ENCODE results near the gene PRAMEF20.
"Not testable (repeated sequence)": the region's sequence is repeated elsewhere in the genome, so short reads cannot be mapped to it uniquely, and the experiment has no call there.

PRAMEF20 gene

DNA sequence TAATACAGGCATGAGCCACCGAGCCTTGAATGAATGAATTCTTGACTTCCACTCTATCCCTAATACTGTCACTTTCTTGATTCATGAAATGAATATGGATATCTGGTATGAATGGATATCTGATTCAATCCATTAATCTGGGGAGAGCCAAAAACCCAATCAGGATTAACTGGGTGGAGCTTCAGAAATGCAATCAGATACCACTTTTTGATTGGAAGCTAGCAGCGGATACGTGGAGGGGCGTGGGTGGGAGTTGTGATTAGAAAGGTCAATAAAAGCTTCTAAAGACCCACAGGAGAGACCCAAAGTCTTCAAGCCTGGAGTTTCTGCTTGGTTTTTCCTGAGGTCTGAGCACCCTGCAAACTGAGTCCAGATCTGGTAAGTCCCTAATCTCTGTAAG lies at the start of gene PRAMEF20:
TSS of gene PRAMEF20 (plus strand) at position 301 of the 400 bp plus-strand sequence. CDS start 5,905 bp downstream, outside the sequence.
- H3K4me3 ChIP-seq (ENCODE audit: low read length); H3K9me3 ChIP-seq (ENCODE audit: control insufficient read depth, low read length); H3K36me3 ChIP-seq (ENCODE audit: control insufficient read depth, insufficient read depth, low read length); H3K27me3 ChIP-seq (ENCODE audit: control insufficient read depth, insufficient read depth, low read length); H3K9ac ChIP-seq (ENCODE audit: low read length); H3K4me1 ChIP-seq (ENCODE audit: control insufficient read depth, insufficient read depth, low read length): not testable (repeated sequence)

DNA sequence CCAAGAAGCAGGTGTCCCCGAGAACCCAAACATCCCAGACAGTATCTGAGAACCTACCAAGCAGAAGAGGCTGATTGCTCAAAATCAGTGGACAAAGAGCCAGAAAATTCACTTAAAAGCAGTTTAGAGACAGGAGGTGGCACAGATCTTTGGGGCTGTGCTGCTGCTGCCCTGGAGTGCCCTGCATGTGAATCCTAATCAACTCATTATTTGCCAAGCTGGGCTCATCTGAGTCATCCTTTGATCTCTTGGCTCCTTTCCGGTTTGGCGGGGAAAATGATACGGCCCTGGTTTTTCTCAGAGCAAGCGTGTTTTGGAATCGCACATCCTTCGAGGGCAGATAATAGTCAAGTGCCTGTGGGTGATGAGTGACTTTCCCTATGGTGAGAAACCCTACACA lies 47.9 kb upstream of the PRAMEF20 start:
- not testable (repeated sequence) for H3K4me1 ChIP-seq (ENCODE audit: control insufficient read depth, insufficient read depth, low read length); H3K4me3 ChIP-seq (ENCODE audit: low read length); H3K9ac ChIP-seq (ENCODE audit: low read length); H3K9me3 ChIP-seq (ENCODE audit: control insufficient read depth, low read length); H3K36me3 ChIP-seq (ENCODE audit: control insufficient read depth, insufficient read depth, low read length); H3K27me3 ChIP-seq (ENCODE audit: control insufficient read depth, insufficient read depth, low read length)

DNA sequence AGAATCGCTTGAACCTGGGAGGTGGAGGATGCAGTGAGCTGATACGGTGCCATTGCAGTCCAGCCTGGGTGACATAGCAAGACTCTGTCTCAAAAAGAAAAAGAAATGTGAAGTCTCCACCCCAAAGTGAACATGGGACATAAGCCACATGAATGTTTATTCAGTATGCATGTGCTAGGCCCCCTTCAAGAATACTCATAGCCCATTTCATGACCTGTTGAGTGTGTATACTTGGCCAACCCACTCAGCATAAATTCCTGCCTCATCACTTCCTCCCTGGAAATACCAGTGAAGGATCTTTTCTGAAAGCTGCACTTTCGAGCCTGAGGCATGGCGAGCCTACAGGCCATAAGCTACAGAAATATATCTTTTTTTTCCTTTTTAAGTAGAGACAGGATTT lies 45.3 kb upstream of the PRAMEF20 start:
- not testable (repeated sequence) for H3K4me3 ChIP-seq (ENCODE audit: low read length); H3K27me3 ChIP-seq (ENCODE audit: control insufficient read depth, insufficient read depth, low read length); H3K9me3 ChIP-seq (ENCODE audit: control insufficient read depth, low read length); H3K36me3 ChIP-seq (ENCODE audit: control insufficient read depth, insufficient read depth, low read length); H3K4me1 ChIP-seq (ENCODE audit: control insufficient read depth, insufficient read depth, low read length); H3K9ac ChIP-seq (ENCODE audit: low read length)

DNA sequence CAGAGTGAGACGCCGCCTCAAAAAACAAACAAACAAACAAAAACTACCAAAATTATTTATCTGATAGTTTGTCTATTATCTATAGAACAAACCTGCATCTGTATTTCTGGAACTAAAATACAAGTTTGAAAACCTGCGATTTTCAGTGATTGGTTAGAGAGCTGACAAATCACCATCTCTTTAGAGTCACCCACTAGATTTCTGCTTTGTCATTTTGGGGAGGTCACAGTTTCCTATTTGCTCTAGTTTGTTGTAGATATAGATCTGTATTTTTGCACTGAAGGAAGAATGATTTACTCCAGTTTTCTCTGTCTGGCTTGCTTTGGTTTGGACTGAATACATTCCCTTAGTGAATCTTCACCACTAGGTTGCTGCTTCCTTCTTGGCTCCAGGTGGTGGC lies 43.7 kb upstream of the PRAMEF20 start:
- H3K4me3 ChIP-seq (ENCODE audit: low read length); H3K9me3 ChIP-seq (ENCODE audit: control insufficient read depth, low read length); H3K27me3 ChIP-seq (ENCODE audit: control insufficient read depth, insufficient read depth, low read length); H3K36me3 ChIP-seq (ENCODE audit: control insufficient read depth, insufficient read depth, low read length); H3K9ac ChIP-seq (ENCODE audit: low read length); H3K4me1 ChIP-seq (ENCODE audit: control insufficient read depth, insufficient read depth, low read length): not testable (repeated sequence)

DNA sequence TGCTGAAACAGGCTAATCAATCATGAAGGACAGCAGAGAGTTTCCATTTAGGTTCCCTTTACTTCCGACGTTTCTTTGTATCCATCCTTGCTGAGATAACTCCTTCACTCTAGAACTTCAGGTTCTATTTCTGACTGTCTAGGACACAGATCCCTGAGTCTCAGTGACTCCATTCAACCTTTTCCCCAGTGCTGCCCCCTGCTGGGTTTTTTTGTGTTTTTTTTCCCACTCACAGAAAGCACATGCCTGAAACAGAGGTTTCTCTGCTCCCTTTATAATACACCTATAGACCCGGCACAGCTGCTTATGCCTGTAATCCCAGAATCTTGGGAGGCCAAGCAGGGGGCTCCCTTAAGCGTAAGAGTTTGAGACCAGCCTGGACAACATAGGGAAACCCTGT lies 41.7 kb upstream of the PRAMEF20 start:
- H3K9me3 ChIP-seq (ENCODE audit: control insufficient read depth, low read length); H3K36me3 ChIP-seq (ENCODE audit: control insufficient read depth, insufficient read depth, low read length); H3K4me1 ChIP-seq (ENCODE audit: control insufficient read depth, insufficient read depth, low read length); H3K9ac ChIP-seq (ENCODE audit: low read length); H3K4me3 ChIP-seq (ENCODE audit: low read length); H3K27me3 ChIP-seq (ENCODE audit: control insufficient read depth, insufficient read depth, low read length): not testable (repeated sequence)

DNA sequence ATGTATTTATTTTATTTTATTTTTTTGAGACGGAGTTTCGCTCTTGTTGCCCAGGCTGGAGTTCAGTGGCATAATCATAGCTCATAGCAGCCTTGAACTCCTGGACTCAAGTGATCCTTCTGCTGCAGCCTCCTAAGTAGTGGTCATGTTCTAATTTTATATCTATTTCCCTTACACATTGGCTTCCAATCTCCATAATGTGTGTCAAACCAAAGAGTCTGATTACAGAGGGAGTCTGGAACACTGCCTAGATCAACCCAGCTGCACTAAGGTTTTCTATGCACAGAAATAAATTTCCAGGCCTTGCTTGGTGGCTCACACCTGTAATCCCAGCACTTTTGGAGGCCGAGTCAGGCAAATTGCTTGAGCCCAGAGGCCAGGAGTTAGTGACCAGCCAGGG lies 31.3 kb upstream of the PRAMEF20 start:
- H3K4me1 ChIP-seq (ENCODE audit: control insufficient read depth, insufficient read depth, low read length); H3K36me3 ChIP-seq (ENCODE audit: control insufficient read depth, insufficient read depth, low read length); H3K27me3 ChIP-seq (ENCODE audit: control insufficient read depth, insufficient read depth, low read length); H3K9me3 ChIP-seq (ENCODE audit: control insufficient read depth, low read length); H3K9ac ChIP-seq (ENCODE audit: low read length); H3K4me3 ChIP-seq (ENCODE audit: low read length): not testable (repeated sequence)

DNA sequence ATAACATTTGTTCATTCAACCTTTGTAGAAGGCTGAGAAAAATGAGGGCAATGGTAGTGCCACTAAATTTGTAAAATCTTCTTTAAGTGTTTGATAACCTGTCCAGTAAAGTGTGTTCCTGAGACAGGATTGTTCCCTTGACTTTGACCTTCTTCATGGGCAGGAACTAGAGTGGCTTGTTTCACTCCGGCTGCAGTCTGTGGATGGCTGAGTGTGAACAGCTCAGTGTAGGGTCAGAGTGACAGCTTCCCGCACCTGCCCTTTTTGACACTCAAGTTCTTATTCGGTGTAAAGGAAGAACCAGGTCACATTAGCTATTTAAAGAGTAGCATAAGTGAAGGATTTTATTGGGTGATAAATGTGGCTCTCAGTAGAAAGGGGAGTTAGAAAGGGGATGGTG lies 29.9 kb upstream of the PRAMEF20 start:
- H3K4me1 ChIP-seq (ENCODE audit: control insufficient read depth, insufficient read depth, low read length); H3K27me3 ChIP-seq (ENCODE audit: control insufficient read depth, insufficient read depth, low read length); H3K9ac ChIP-seq (ENCODE audit: low read length); H3K36me3 ChIP-seq (ENCODE audit: control insufficient read depth, insufficient read depth, low read length); H3K9me3 ChIP-seq (ENCODE audit: control insufficient read depth, low read length); H3K4me3 ChIP-seq (ENCODE audit: low read length): not testable (repeated sequence)

DNA sequence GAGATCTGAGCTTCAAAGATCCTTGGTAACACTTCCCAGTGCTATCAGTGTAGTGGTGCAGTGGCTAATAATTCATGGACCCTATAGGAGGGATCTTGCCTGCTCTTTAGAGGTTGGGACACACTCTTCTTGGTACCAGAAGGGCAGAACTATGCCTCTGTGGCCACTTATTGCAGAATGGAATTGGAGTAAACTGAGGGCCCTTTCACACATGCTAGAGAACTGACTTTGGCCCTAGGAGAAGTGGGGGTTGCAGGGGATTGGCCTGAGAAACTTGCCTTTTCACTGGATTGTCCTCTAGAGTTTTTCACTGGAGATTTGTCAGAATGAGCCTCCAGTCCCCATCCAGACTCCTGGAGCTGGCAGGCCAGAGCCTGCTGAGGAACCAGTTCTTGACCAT lies 20.9 kb upstream of the PRAMEF20 start, which contains the start of gene PRAMEF17:
TSS of gene PRAMEF17 (plus strand) at position 301 of the 400 bp plus-strand sequence. CDS start at position 327, 26 bp downstream.
- not testable (repeated sequence) for H3K4me3 ChIP-seq (ENCODE audit: low read length); H3K9me3 ChIP-seq (ENCODE audit: control insufficient read depth, low read length); H3K9ac ChIP-seq (ENCODE audit: low read length); H3K36me3 ChIP-seq (ENCODE audit: control insufficient read depth, insufficient read depth, low read length); H3K27me3 ChIP-seq (ENCODE audit: control insufficient read depth, insufficient read depth, low read length); H3K4me1 ChIP-seq (ENCODE audit: control insufficient read depth, insufficient read depth, low read length)

DNA sequence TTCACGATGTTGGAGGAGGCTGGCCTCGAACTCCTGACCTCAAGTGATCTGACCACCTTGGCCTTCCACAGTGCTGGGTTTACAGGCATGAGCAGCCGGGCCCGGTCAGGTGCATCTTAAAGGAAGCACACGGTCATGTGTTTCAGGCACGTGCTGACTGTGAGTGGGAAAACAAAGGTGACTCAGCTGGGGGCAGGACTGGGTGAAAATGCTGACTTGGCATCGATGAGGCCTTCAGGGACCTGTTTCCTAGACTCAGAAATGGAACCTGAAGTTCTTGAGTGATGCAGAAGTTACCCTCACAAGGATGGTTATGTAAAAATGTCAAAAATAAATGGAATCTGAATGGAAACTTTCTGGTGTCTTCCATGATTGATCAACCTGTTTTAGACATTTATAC lies 17.2 kb upstream of the PRAMEF20 start:
- not testable (repeated sequence) for H3K4me3 ChIP-seq (ENCODE audit: low read length); H3K4me1 ChIP-seq (ENCODE audit: control insufficient read depth, insufficient read depth, low read length); H3K9ac ChIP-seq (ENCODE audit: low read length); H3K9me3 ChIP-seq (ENCODE audit: control insufficient read depth, low read length); H3K36me3 ChIP-seq (ENCODE audit: control insufficient read depth, insufficient read depth, low read length); H3K27me3 ChIP-seq (ENCODE audit: control insufficient read depth, insufficient read depth, low read length)

DNA sequence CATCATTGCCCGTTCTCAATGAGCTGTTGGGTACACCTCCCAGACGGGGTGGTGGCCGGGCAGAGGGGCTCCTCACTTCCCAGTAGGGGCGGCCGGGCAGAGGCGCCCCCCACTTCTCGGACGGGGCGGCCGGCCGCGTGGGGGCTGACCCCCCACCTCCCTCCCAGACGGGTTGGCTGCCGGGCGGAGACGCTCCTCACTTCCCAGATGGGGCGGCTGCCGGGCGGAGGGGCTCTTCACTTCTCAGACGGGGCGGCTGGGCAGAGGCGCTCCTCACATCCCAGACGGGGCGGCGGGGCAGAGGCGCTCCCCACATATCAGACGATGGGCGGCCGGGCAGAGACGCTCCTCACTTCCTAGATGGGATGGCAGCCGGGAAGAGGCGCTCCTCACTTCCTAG lies 15.5 kb upstream of the PRAMEF20 start:
- not testable (repeated sequence) for H3K36me3 ChIP-seq (ENCODE audit: control insufficient read depth, insufficient read depth, low read length); H3K4me1 ChIP-seq (ENCODE audit: control insufficient read depth, insufficient read depth, low read length); H3K4me3 ChIP-seq (ENCODE audit: low read length); H3K9me3 ChIP-seq (ENCODE audit: control insufficient read depth, low read length); H3K27me3 ChIP-seq (ENCODE audit: control insufficient read depth, insufficient read depth, low read length); H3K9ac ChIP-seq (ENCODE audit: low read length)

DNA sequence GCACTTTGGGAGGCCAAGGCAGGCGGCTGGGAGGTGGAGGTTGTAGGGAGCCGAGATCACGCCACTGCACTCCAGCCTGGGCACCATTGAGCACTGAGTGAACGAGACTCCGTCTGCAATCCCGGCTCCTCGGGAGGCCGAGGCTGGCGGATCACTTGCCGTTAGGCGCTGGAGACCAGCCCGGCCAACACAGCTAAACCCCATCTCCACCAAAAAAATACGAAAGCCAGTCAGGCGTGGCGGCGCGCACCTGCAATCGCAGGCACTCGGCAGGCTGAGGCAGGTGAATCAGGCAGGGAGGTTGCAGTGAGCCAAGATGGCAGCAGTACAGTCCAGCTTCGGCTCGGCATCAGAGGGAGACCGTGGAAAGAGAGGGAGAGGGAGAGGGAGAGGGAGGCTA lies 14.9 kb upstream of the PRAMEF20 start:
- H3K4me3 ChIP-seq (ENCODE audit: low read length), result not testable (repeated sequence)

DNA sequence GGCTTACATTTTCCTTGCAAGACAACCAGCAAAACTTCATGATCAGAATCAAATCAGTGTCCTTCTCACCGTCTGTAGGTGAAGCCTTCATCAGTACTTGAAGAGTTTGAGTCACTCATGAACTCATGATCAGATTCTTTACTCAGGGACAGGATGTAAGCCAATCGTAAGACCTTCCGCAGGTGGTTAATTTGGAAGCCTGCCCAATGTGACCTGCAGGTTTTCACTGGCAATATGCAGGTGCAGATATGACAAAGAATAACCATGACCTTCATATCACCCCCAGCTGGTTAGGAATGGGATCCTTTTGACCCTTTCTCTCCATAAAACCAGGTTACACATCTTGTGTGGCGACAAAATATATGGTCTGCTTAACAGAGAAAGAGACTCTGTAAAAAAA lies 2.4 kb upstream of the PRAMEF20 start:
- Histone ChIP-seq H3K27me3 (ENCODE audit: control insufficient read depth, insufficient read depth, low read length) (no peaks in the 10 kb centered on the region), H3K36me3 (ENCODE audit: control insufficient read depth, insufficient read depth, low read length) (no peaks in the 10 kb centered on the region), H3K9me3 (ENCODE audit: control insufficient read depth, low read length) (no peaks in the 10 kb centered on the region), H3K9ac (ENCODE audit: low read length) (no peak overlapping the region), H3K4me1 (ENCODE audit: control insufficient read depth, insufficient read depth, low read length) (no peaks in the 10 kb centered on the region), H3K4me3 (ENCODE audit: low read length) (no peak overlapping the region)

More for the DNA sequence above, 14.9 kb upstream of the PRAMEF20 start:
- H3K4me1 ChIP-seq (ENCODE audit: control insufficient read depth, insufficient read depth, low read length); H3K27me3 ChIP-seq (ENCODE audit: control insufficient read depth, insufficient read depth, low read length); H3K9me3 ChIP-seq (ENCODE audit: control insufficient read depth, low read length); H3K36me3 ChIP-seq (ENCODE audit: control insufficient read depth, insufficient read depth, low read length); H3K9ac ChIP-seq (ENCODE audit: low read length): not testable (repeated sequence)

DNA sequence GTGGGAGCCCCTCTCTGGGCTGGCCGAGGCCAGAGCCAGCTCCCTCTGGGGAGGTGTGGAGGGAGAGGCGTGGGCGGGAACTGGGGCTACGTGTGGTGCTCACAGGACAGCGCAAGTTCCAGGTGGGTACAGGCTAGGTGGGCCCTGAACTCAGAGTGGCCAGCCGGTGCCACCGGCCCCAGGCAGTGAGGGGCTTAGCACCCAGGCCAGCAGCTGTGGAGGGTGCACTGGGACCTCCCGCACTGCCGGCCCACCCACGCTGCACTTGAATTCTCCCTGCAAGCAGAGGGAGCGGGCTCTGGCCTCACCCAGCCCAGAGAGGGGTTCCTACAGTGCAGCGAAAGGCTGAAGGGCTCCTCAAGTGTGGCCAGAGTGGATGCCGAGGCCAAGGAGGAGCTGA lies 20.2 kb downstream of the PRAMEF20 start:
- H3K4me1 ChIP-seq (ENCODE audit: control insufficient read depth, insufficient read depth, low read length), result no peaks in the 10 kb centered on the region
- H3K9ac ChIP-seq (ENCODE audit: low read length), result no peak overlapping the region
- no peaks in the 10 kb centered on the region for H3K27me3 ChIP-seq (ENCODE audit: control insufficient read depth, insufficient read depth, low read length)
- no peaks in the 10 kb centered on the region for H3K9me3 ChIP-seq (ENCODE audit: control insufficient read depth, low read length)
- H3K4me3 ChIP-seq (ENCODE audit: low read length), result no peak overlapping the region
- no peaks in the 10 kb centered on the region for H3K36me3 ChIP-seq (ENCODE audit: control insufficient read depth, insufficient read depth, low read length)

Measured in mucosa of stomach (tissue), 1 donor.